PC-3 (cell line): ENCODE data around the gene TAS2R50.

Experiments
- EZH2 ChIP-seq: fragments of 300-600 bp; sonication (generic); IDR thresholded peaks from one replicate; pipeline ENCODE4 v1.6.1; 2017; ENCODE audit warnings: antibody characterized with exemption, mild to moderate bottlenecking, low read length; ENCODE audit not compliant: unreplicated experiment
- EZH2phosphoT487 ChIP-seq: fragments of 300-600 bp; sonication (generic); IDR thresholded peaks from 2 replicates; pipeline ENCODE4 v1.6.1; 2018; ENCODE audit warnings: mild to moderate bottlenecking, antibody characterized with exemption, low read length, borderline replicate concordance
- TF ChIP-seq, protein P1 (sequence below): fragments of 300-600 bp; sonication (generic); conservative IDR thresholded peaks from 2 replicates; pipeline ENCODE4 v1.5.1; 2017; ENCODE audit warnings: antibody characterized with exemption, low read depth, mild to moderate bottlenecking, low read length

DNA sequence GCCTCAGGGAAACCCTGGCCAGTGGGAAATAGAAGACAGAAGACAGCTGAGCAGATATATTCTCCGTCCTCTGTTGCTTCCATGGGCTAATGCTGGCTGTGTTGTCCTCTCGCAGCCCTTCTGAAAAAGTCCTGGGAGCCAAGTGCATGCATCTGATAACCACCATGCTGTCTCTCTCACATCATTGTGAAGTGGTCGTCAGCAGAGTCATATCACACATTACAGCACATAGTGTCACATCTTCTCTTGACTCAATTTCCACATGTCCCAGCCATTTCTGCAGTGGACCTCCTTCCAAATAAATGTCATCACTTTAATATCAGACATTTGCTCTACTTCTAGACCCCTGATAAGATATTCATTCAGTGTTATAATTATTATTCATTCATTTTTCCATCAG is 7.6 kb upstream of the TAS2R50 start:
- TF ChIP-seq, protein P1, sequence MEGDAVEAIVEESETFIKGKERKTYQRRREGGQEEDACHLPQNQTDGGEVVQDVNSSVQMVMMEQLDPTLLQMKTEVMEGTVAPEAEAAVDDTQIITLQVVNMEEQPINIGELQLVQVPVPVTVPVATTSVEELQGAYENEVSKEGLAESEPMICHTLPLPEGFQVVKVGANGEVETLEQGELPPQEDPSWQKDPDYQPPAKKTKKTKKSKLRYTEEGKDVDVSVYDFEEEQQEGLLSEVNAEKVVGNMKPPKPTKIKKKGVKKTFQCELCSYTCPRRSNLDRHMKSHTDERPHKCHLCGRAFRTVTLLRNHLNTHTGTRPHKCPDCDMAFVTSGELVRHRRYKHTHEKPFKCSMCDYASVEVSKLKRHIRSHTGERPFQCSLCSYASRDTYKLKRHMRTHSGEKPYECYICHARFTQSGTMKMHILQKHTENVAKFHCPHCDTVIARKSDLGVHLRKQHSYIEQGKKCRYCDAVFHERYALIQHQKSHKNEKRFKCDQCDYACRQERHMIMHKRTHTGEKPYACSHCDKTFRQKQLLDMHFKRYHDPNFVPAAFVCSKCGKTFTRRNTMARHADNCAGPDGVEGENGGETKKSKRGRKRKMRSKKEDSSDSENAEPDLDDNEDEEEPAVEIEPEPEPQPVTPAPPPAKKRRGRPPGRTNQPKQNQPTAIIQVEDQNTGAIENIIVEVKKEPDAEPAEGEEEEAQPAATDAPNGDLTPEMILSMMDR, result no peak
- no peak for TF ChIP-seq EZH2
- no peak for TF ChIP-seq EZH2phosphoT487
